GM18517 (cell line): ENCODE data around the gene ZMYM2.

Experiments used
- ATAC-seq: cut with Tn5 transposase; IDR thresholded peaks from one replicate; pipeline ENCODE4 v1.9.1; 2021; ENCODE audit warnings: mild to moderate bottlenecking, moderate library complexity; ENCODE audit not compliant: unreplicated experiment

ZMYM2 gene

DNA sequence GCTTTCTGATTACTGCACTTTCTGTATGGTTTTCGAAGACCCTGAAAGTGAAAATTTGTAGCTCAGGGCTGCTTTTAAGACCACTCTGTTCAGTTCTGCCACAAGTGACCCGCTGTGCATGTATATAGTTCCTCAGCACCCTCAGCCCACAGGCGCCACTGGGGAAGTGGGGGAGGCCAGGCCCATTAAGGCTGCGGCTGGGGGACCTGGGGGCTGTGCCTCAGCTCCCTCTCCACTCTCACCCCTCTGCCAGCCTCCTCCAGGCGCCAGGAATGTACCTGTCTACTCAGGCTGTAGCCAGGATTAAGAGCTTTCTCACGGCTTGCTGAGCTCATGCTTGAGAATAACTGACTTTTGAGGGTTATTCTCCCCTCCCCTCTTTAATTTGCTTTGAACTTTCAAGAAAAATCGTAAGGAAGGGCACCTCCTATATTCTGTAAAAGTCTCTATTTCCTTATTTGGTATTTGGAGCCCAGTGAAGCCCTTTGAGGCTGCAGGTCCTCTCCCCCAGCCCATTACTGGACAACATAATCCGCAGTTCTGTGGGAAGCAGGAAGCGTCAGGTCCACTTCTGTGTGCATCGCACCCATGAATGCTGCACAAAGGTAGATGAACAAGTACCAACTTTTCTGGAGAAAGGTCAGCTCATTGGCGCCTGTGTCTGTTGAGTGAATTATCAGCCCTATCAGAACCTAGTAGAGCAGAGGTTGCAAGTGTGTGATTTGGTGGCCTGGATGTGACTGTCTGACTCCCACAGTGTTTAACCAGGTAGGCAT, 172.7 kb downstream of the ZMYM2 start:
- ATAC-seq: no peak

DNA sequence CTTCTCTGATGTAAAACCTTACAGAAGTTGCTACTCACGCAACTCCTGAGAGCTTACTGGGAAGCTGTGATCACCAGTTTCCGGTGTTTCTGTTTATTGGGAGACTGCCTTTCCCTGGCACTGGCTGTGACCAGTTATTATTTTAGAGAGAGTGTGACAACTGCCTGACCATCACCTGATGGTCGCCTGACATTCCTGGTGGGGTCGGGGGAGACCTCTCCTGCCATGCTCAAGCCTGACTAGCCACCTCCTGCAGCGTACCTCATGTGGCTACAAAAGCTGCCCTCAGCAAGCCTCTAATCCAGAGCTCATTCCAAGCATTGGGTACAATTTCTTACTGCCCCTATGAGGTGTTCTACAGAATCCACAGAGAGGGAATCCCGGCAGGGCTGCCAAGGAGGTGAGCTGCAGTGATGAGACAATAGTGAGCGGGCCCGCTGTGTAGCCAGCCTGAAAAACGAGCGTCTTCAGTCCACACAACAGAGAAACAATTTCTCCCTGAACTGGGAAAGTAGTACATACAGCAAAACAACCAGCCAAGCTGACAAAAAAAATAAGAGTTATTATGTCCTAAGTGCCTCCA, 173.6 kb downstream of the ZMYM2 start:
- no peak for ATAC-seq

- ATAC-seq: no peak
Measured at GRCh38 chr13:20134732-20135131, 176.2 kb downstream of the ZMYM2 start.

DNA sequence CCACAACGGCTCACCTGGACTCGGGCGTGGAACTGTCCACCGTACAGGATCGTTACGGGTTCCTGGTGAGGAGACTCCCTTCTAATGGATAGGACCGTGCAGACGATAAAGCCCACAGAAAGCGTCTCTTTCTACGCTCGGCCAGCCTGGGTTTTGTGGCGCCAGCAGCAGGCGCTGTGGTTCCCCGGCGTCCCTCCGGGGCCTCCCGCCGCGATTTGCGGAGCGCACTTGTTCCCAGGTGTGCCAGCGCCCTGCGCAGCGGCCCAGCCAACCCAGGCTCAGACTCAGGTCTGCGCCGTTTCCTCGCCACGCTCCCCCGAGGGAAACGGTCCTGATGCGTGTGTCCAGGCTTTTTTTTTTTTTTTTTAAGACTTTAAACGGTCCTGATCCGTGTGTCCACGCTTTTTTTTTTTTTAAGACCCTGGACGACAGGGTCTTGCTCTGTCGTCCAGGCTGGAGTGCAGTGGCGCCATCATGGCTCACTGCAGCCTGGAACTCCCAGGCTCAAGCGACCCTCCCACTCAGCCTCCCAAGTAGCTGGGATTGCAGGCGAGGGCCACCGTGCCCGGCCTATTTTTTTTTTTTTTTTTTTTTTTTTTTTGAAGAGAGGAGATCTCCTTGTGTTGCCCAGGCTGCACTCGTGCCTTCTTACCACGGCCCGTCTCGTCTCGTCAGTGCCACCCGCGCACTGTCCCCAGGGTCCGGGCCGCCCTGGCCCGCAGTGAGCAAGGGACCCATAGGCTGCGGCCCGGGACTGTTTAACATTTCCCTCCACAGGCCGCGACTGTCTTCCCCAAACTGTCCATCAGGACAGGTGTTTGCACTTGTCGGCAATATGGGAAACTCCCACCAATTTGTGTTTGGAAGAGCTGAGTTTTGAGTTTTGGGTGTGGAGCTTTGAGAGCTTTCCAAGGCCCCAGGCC, 178.5 kb downstream of the ZMYM2 start:
- ATAC-seq: no peak

- ATAC-seq: no peak
Measured at GRCh38 chr13:20137875-20138274, 179.3 kb downstream of the ZMYM2 start.

- ATAC-seq: no peak
Measured at GRCh38 chr13:20140487-20140886, 182.0 kb downstream of the ZMYM2 start.
